ENCODE results near the gene LINC00305.

The LINC00305 gene

DNA sequence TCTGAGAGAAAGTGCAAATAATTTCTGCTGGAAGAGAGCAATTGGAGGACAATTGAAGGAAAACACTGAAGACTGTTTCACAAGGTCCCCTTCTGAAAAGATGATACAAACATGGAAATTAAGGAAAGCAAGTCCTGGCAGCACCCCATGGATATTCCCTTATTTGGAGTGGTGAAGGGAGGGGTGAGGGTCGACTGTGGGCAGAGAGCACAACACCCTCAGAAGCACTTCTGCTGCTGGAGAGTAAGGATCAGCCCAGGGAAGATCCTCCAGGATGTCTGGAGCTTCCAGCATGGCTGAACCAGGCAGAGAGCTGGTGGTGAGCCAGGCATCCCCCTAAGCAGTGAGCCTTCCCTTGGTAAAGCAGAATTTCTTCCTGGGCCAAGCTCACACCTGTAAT is 54.7 kb downstream of the LINC00305 start:
- H3K36me3 ChIP-seq (ENCODE audit: low read length), result no peaks in the 10 kb centered on the region
- no peak overlapping the region for H3K4me3 ChIP-seq (ENCODE audit: insufficient read depth, low read length, poor library complexity, severe bottlenecking)
- no peaks in the 10 kb centered on the region for H4K20me1 ChIP-seq (ENCODE audit: low read depth, low read length)
- H3K9me3 ChIP-seq (ENCODE audit: insufficient read depth, low read length), result no peaks in the 10 kb centered on the region
- H3F3A ChIP-seq (ENCODE audit: insufficient read depth), result no peaks in the 10 kb centered on the region
- TF ChIP-seq EZH2phosphoT487 (conservative IDR thresholded peaks at IDR 0.05; ENCODE audit: low read length), result no peak
- TF ChIP-seq, protein P1, sequence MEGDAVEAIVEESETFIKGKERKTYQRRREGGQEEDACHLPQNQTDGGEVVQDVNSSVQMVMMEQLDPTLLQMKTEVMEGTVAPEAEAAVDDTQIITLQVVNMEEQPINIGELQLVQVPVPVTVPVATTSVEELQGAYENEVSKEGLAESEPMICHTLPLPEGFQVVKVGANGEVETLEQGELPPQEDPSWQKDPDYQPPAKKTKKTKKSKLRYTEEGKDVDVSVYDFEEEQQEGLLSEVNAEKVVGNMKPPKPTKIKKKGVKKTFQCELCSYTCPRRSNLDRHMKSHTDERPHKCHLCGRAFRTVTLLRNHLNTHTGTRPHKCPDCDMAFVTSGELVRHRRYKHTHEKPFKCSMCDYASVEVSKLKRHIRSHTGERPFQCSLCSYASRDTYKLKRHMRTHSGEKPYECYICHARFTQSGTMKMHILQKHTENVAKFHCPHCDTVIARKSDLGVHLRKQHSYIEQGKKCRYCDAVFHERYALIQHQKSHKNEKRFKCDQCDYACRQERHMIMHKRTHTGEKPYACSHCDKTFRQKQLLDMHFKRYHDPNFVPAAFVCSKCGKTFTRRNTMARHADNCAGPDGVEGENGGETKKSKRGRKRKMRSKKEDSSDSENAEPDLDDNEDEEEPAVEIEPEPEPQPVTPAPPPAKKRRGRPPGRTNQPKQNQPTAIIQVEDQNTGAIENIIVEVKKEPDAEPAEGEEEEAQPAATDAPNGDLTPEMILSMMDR (IDR thresholded peaks at IDR 0.05; ENCODE audit: insufficient read depth, low read length, poor library complexity, severe bottlenecking), result no peak
- no peaks in the 10 kb centered on the region for H3K79me2 ChIP-seq (ENCODE audit: insufficient read depth, low read length)
- no peak overlapping the region for H3K4me2 ChIP-seq (ENCODE audit: low read depth, low read length, poor library complexity, severe bottlenecking)
- H3K27ac ChIP-seq (ENCODE audit: low read depth, low read length), result no peak overlapping the region
- H2AFZ ChIP-seq (ENCODE audit: low read depth, low read length, severe bottlenecking), result no peak overlapping the region
- H3K9me2 ChIP-seq (replicated peaks; ENCODE audit: insufficient read depth, low read length), result no peaks in the 10 kb centered on the region
- H3K27me3 ChIP-seq (ENCODE audit: low read length), result no peaks in the 10 kb centered on the region
- H3K9ac ChIP-seq (ENCODE audit: low read length), result no peak overlapping the region

DNA sequence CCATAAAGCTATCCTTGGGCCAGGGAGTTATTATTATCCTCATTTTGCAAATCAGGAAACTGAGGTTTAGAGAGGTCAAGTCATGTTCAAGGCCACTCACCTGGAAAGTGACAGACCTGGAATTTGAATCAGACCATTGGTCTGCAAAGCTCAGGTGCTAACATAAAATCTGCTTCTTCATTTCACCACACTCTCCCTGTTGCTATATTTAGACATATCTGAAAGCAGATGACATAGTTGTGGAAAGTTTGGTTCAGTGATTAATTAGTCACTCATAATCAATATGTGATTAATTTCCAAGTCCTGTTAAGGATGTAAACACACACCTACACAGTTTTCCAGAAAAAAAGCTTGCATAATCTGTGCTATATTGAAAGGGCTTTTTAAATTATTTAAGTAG is 57.4 kb downstream of the LINC00305 start:
- Histone ChIP-seq H3K27me3 (ENCODE audit: low read length) (no peaks in the 10 kb centered on the region), H3K9ac (ENCODE audit: low read length) (no peak overlapping the region), H3K4me3 (ENCODE audit: insufficient read depth, low read length, poor library complexity, severe bottlenecking) (no peak overlapping the region), H4K20me1 (ENCODE audit: low read depth, low read length) (no peaks in the 10 kb centered on the region), H3K9me2 (replicated peaks; ENCODE audit: insufficient read depth, low read length) (no peaks in the 10 kb centered on the region), H3K79me2 (ENCODE audit: insufficient read depth, low read length) (no peaks in the 10 kb centered on the region), H3K9me3 (ENCODE audit: insufficient read depth, low read length) (no peaks in the 10 kb centered on the region), H3K36me3 (ENCODE audit: low read length) (no peaks in the 10 kb centered on the region), H3K27ac (ENCODE audit: low read depth, low read length) (no peak overlapping the region), H3F3A (ENCODE audit: insufficient read depth) (no peaks in the 10 kb centered on the region), H2AFZ (ENCODE audit: low read depth, low read length, severe bottlenecking) (no peak overlapping the region), H3K4me2 (ENCODE audit: low read depth, low read length, poor library complexity, severe bottlenecking) (no peak overlapping the region)
- TF ChIP-seq, protein P1 (IDR thresholded peaks at IDR 0.05; ENCODE audit: insufficient read depth, low read length, poor library complexity, severe bottlenecking), result no peak
- TF ChIP-seq EZH2phosphoT487 (conservative IDR thresholded peaks at IDR 0.05; ENCODE audit: low read length), result no peak

DNA sequence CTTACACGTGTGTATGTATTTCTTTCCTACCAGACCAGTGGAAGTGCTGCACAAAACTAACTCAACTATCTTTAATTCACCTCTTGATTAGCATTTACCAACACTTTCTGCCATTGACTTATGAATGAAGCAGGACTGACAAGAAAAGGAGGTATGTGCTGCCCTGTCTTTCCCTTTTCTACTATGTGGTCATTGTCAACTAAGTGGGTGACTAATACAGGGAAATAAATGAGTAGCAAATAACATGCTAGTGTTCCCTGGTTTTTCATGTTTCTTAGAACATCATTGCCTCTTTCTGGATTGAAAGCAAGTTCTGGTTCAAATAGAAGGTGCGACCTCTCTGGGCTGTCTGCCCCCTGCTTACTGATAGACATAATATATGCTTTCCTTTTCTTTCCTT is 58.0 kb downstream of the LINC00305 start:
- Histone ChIP-seq H3K4me3 (ENCODE audit: insufficient read depth, low read length, poor library complexity, severe bottlenecking) (no peak overlapping the region), H3K9ac (ENCODE audit: low read length) (no peak overlapping the region), H4K20me1 (ENCODE audit: low read depth, low read length) (no peaks in the 10 kb centered on the region), H3K36me3 (ENCODE audit: low read length) (no peaks in the 10 kb centered on the region), H3K27ac (ENCODE audit: low read depth, low read length) (no peak overlapping the region), H3F3A (ENCODE audit: insufficient read depth) (no peaks in the 10 kb centered on the region), H3K9me2 (replicated peaks; ENCODE audit: insufficient read depth, low read length) (no peaks in the 10 kb centered on the region), H2AFZ (ENCODE audit: low read depth, low read length, severe bottlenecking) (no peak overlapping the region), H3K4me2 (ENCODE audit: low read depth, low read length, poor library complexity, severe bottlenecking) (no peak overlapping the region), H3K79me2 (ENCODE audit: insufficient read depth, low read length) (no peaks in the 10 kb centered on the region), H3K9me3 (ENCODE audit: insufficient read depth, low read length) (no peaks in the 10 kb centered on the region), H3K27me3 (ENCODE audit: low read length) (no peaks in the 10 kb centered on the region)
- TF ChIP-seq, protein P1 (IDR thresholded peaks at IDR 0.05; ENCODE audit: insufficient read depth, low read length, poor library complexity, severe bottlenecking), result no peak
- no peak for TF ChIP-seq EZH2phosphoT487 (conservative IDR thresholded peaks at IDR 0.05; ENCODE audit: low read length)

Measured in SU-DHL-6 (cell line).